GM21619 (cell line): ENCODE data around the gene GNLY.
"Not testable (repeated sequence)": the region's sequence is repeated elsewhere in the genome, so short reads cannot be mapped to it uniquely, and the experiment has no call there.

Source experiments
- ATAC-seq: cut with Tn5 transposase; IDR thresholded peaks from one replicate; pipeline ENCODE4 v1.9.1; 2021; ENCODE audit not compliant: unreplicated experiment

Gene GNLY

GRCh38 chr2:85694052-85695025 lies at the start of gene GNLY:
Gene GNLY, plus strand, starts transcription at chr2:85694358. Its CDS starts 61 bp downstream, at chr2:85694419.
- ATAC-seq: no peak

- no peak for ATAC-seq
These were observed 49.2 kb upstream of the GNLY start for GRCh38 chr2:85644909-85645308.

GRCh38 chr2:85646166-85646565 lies 48.0 kb upstream of the GNLY start:
- no peak for ATAC-seq

GRCh38 chr2:85647823-85648526 lies 46.2 kb upstream of the GNLY start:
- ATAC-seq: peak; percentile 71

- no peak for ATAC-seq
These were observed 45.5 kb upstream of the GNLY start for GRCh38 chr2:85648619-85649018.

- no peak for ATAC-seq
These were observed 44.7 kb upstream of the GNLY start for GRCh38 chr2:85649201-85650190.

- ATAC-seq: no peak
These were observed 43.7 kb upstream of the GNLY start for GRCh38 chr2:85650456-85650855.

GRCh38 chr2:85651097-85651496 lies 43.1 kb upstream of the GNLY start:
- no peak for ATAC-seq

- no peak for ATAC-seq
These were observed 42.1 kb upstream of the GNLY start for GRCh38 chr2:85652056-85652455.

GRCh38 chr2:85653996-85654395 lies 40.2 kb upstream of the GNLY start:
- no peak for ATAC-seq

GRCh38 chr2:85655961-85656417 lies 38.2 kb upstream of the GNLY start:
- ATAC-seq: no peak

GRCh38 chr2:85656468-85656867 lies 37.7 kb upstream of the GNLY start:
- ATAC-seq: no peak

GRCh38 chr2:85657399-85657798 lies 36.8 kb upstream of the GNLY start:
- ATAC-seq: not testable (repeated sequence)

GRCh38 chr2:85659324-85659981 lies 34.7 kb upstream of the GNLY start:
- no peak for ATAC-seq

GRCh38 chr2:85660301-85660700 lies 33.9 kb upstream of the GNLY start:
- ATAC-seq: not testable (repeated sequence)

GRCh38 chr2:85660725-85661124 lies 33.4 kb upstream of the GNLY start:
- ATAC-seq: no peak

- no peak for ATAC-seq
These were observed 32.9 kb upstream of the GNLY start for GRCh38 chr2:85661139-85661858.

- no peak for ATAC-seq
These were observed 31.1 kb upstream of the GNLY start for GRCh38 chr2:85662899-85663593.
